DND-41 (cell line): ENCODE measurements around the gene DMAP1.

ENCODE experiments used
- CTCF ChIP-seq: IDR thresholded peaks from 2 replicates; pipeline ENCODE4 v1.5.1; 2012; ENCODE audit warnings: borderline replicate concordance, low read length, moderate library complexity, mild to moderate bottlenecking; ENCODE audit not compliant: poor library complexity, severe bottlenecking; ENCODE audit errors: extremely low read depth
- EZH2 ChIP-seq: IDR thresholded peaks from 3 replicates; pipeline ENCODE4 v1.6.1; 2012; ENCODE audit warnings: borderline replicate concordance, low read depth, mild to moderate bottlenecking, moderate library complexity, low read length, inconsistent platforms; ENCODE audit not compliant: severe bottlenecking

GRCh38 chr1:44244986-44245385 lies 31.7 kb downstream of the DMAP1 start:
- TF ChIP-seq CTCF (no peak), EZH2 (no peak)
